ENCODE data around the gene WNT8B. TPM values are rescaled to one million over a fixed set of nuclear protein-coding genes. Genes with fewer than 3 reads are reported as not detected.

Gene WNT8B
- total RNA-seq, 1 donor from 2014 or later = not detected

DNA sequence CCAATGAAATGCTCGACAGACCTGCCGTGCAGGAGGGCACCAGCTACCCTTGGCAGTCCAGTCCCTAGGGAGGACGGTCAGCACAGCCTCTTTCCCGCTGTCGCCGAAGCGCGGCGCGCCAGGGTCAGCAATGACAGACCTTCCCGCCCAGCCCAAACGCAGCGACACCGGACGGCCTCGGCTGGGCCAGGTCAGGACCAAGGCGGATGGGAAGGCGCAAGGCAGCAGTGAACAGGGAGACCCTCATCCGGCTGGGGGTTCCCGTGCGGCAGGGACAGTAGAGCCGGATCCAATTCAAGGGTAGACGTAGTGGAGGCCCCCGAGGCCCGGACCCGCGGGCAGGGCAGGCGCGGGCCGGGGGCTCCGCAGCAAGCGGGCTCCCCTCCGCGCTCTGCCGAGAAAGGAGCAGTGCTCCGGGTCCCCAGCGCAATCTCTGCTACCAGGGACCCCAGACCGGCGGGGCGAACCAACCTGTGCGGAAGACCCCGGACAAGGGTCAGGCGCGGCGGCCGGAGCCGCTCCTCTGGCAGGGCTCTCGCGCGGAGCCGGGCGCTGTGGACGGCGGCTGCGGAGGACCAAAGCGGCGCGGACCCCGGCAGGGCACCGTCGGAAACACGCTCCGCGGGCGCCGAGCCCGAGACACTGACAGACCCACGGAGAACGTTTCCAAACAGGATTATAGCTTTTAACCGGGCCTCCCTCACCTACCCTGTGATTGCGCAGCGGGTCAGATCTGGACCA, 56.7 kb downstream of the WNT8B start, which contains the start of gene SEC31B:
Gene SEC31B (minus strand): TSS at position 551 of the 741 bp plus-strand sequence. CDS start 2,909 bp downstream, outside the sequence.
- H3K4me3 ChIP-seq = peak within 1 kb of the TSS; percentile 39
- TF ChIP-seq, protein P1, sequence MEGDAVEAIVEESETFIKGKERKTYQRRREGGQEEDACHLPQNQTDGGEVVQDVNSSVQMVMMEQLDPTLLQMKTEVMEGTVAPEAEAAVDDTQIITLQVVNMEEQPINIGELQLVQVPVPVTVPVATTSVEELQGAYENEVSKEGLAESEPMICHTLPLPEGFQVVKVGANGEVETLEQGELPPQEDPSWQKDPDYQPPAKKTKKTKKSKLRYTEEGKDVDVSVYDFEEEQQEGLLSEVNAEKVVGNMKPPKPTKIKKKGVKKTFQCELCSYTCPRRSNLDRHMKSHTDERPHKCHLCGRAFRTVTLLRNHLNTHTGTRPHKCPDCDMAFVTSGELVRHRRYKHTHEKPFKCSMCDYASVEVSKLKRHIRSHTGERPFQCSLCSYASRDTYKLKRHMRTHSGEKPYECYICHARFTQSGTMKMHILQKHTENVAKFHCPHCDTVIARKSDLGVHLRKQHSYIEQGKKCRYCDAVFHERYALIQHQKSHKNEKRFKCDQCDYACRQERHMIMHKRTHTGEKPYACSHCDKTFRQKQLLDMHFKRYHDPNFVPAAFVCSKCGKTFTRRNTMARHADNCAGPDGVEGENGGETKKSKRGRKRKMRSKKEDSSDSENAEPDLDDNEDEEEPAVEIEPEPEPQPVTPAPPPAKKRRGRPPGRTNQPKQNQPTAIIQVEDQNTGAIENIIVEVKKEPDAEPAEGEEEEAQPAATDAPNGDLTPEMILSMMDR (IDR thresholded peaks at IDR 0.05) = no peak
- intact Hi-C loops (cut with DNase I) = no loop called here
- peak; percentile 59 for ATAC-seq
- H3K4me1 ChIP-seq = peaks cover 7% of the 10 kb centered on the region
- peak; percentile 69 for DNase-seq
- H3K36me3 ChIP-seq = peaks cover 27% of the 10 kb centered on the region
- no peaks in the 10 kb centered on the region for H3K9me3 ChIP-seq
- H3K27me3 ChIP-seq = no peaks in the 10 kb centered on the region
- no peak within 1 kb of the TSS for H3K27ac ChIP-seq

DNA sequence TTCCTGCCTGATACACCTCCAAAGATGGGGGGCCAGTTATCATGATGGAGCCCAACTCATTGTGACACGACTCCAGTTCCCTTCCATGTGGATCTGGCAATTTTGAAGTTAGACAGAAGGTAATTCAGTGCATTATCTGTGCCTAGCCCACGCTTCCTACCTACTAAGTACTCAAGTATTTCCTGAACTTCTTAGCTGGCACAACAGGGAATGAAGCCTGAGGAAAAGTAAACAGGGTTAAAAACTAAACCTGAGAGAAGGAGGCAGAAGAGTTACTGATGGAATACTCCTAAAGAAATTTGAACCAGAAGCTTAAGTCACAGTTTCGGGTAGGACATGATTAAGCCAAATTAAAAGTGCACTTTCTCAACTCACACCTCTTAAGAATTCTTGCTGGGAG, 58.0 kb downstream of the WNT8B start:
- H3K27ac ChIP-seq = no peak overlapping the region
- DNase-seq = no peak
- intact Hi-C loops (cut with DNase I) = no loop called here
- no peak overlapping the region for H3K4me3 ChIP-seq
- H3K4me1 ChIP-seq = peaks cover 7% of the 10 kb centered on the region
- no peaks in the 10 kb centered on the region for H3K27me3 ChIP-seq
- H3K36me3 ChIP-seq = peaks cover 30% of the 10 kb centered on the region
- ATAC-seq = no peak
- H3K9me3 ChIP-seq = no peaks in the 10 kb centered on the region
- TF ChIP-seq, protein P1 (IDR thresholded peaks at IDR 0.05) = no peak

DNA sequence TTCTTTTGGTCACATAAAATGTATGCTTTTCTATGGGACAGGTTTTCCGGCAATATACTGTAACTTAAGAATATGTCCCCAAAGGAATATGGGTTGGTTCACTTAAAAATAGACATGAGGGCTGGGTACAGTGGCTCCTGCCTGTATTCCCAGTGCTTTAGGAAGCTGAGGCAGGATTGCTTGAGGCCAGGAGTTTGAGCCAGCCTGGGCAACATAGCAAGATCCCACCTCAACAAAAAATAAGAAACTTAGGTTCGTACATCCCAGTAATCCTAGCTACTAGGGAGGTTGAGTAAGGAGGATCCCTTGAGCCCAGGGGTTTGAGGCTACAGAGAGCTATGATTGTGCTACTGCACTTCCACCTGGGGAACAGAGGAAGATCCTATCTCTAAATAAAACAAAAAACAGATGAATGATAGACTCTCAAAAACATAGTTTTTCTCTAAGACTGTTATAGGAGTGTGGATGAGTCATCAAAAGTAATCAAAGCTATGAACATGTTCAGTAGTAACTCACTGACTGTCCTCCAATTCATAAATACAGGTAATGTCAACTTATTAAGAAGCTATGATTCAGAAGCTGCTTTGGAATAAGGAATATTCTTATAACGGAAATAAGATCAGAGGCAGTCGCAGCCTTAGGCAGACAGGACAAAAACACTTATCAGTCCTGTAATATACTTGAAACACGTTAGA, 59.4 kb downstream of the WNT8B start:
- intact Hi-C loops (cut with DNase I) = no loop called here
- Histone ChIP-seq H3K9me3 (no peaks in the 10 kb centered on the region), H3K27me3 (no peaks in the 10 kb centered on the region), H3K36me3 (peaks cover 44% of the 10 kb centered on the region), H3K27ac (no peak overlapping the region), H3K4me3 (no peak overlapping the region), H3K4me1 (peaks cover 7% of the 10 kb centered on the region)
- TF ChIP-seq, protein P1 (IDR thresholded peaks at IDR 0.05) = no peak
- ATAC-seq (no peak), DNase-seq (no peak)

- Histone ChIP-seq H3K4me3 (no peak overlapping the region), H3K36me3 (peaks cover 44% of the 10 kb centered on the region), H3K27me3 (no peaks in the 10 kb centered on the region), H3K27ac (no peak overlapping the region), H3K9me3 (no peaks in the 10 kb centered on the region), H3K4me1 (peaks cover 13% of the 10 kb centered on the region)
- TF ChIP-seq, protein P1 (IDR thresholded peaks at IDR 0.05) = no peak
- DNase-seq (no peak), ATAC-seq (no peak)
- intact Hi-C loops (cut with DNase I) = no loop called here
Measured at GRCh38 chr10:100522945-100523344, 60.1 kb downstream of the WNT8B start.

DNA sequence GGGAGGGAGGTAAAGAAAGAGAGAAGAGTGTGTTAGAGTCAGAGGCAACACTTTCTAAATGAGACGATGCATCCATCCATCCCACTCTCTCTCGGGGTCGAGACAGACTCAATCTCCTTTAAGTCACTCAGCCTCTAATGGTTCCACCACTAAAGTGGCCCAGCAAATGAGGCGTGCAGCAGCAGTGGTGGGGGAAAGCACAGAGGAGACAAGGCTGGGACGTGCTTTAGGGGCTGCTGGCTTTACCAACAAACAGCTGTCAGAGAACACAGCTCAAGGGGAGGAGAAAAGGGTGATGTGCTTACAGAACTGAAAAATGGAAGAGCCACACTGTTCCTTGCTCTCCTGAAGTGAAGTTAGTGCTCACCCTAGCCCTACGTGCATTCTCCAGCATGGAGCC, 61.4 kb downstream of the WNT8B start:
- TF ChIP-seq, protein P1 (IDR thresholded peaks at IDR 0.05) = no peak
- Histone ChIP-seq H3K9me3 (no peaks in the 10 kb centered on the region), H3K36me3 (peaks cover 44% of the 10 kb centered on the region), H3K27ac (no peak overlapping the region), H3K4me3 (no peak overlapping the region), H3K27me3 (no peaks in the 10 kb centered on the region), H3K4me1 (peaks cover 18% of the 10 kb centered on the region)
- intact Hi-C loops (cut with DNase I) = no loop called here
- no peak for DNase-seq
- ATAC-seq = no peak

Measured in upper lobe of right lung (tissue), 1 donor.